WI38 (cell line): ENCODE measurements around the gene KLHL1.

Experiments
- H3K4me3 ChIP-seq: 2 replicates; pipeline ENCODE4 v1.5.1; 2011; ENCODE audit warnings: low read depth, mild to moderate bottlenecking, control low read depth, low read length
- TF ChIP-seq, protein P1 (sequence below): IDR thresholded peaks from 2 replicates; pipeline ENCODE4 v1.5.1; 2012; ENCODE audit warnings: low read depth, mild to moderate bottlenecking, control low read depth, low read length

Gene KLHL1

DNA sequence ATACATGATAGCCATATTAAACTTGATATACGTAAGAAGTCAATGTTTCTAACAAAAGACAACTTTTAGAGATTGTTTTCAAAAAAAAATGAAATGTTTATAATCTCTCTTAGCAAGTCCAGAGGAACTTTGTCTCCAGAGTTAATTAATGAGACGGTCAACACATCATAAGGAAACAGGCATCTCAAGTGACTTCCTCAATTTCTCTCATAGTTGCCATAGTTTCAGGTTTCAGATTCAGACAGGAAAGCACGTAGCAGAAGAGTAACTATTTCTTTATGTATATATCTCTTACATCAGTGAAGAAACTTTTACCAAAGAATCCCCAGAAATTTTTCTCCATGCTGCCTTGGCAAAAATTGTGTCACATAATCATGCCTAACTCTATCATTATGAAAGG lies 160.2 kb downstream of the KLHL1 start:
- H3K4me3 ChIP-seq: no peak overlapping the region
- TF ChIP-seq, protein P1, sequence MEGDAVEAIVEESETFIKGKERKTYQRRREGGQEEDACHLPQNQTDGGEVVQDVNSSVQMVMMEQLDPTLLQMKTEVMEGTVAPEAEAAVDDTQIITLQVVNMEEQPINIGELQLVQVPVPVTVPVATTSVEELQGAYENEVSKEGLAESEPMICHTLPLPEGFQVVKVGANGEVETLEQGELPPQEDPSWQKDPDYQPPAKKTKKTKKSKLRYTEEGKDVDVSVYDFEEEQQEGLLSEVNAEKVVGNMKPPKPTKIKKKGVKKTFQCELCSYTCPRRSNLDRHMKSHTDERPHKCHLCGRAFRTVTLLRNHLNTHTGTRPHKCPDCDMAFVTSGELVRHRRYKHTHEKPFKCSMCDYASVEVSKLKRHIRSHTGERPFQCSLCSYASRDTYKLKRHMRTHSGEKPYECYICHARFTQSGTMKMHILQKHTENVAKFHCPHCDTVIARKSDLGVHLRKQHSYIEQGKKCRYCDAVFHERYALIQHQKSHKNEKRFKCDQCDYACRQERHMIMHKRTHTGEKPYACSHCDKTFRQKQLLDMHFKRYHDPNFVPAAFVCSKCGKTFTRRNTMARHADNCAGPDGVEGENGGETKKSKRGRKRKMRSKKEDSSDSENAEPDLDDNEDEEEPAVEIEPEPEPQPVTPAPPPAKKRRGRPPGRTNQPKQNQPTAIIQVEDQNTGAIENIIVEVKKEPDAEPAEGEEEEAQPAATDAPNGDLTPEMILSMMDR: no peak

- TF ChIP-seq, protein P1: no peak
- H3K4me3 ChIP-seq: no peak overlapping the region
These were observed 160.7 kb downstream of the KLHL1 start for GRCh38 chr13:69947582-69947981.

- H3K4me3 ChIP-seq: no peak overlapping the region
- TF ChIP-seq, protein P1: no peak
These were observed 161.7 kb downstream of the KLHL1 start for GRCh38 chr13:69946511-69946910.

- TF ChIP-seq, protein P1: no peak
- H3K4me3 ChIP-seq: no peak overlapping the region
These were observed 173.2 kb downstream of the KLHL1 start for GRCh38 chr13:69935043-69935442.

- TF ChIP-seq, protein P1: no peak
- H3K4me3 ChIP-seq: no peak overlapping the region
These were observed 180.0 kb downstream of the KLHL1 start for GRCh38 chr13:69928262-69928661.

GRCh38 chr13:69921156-69921555 lies 187.1 kb downstream of the KLHL1 start:
- H3K4me3 ChIP-seq: no peak overlapping the region
- TF ChIP-seq, protein P1: no peak

DNA sequence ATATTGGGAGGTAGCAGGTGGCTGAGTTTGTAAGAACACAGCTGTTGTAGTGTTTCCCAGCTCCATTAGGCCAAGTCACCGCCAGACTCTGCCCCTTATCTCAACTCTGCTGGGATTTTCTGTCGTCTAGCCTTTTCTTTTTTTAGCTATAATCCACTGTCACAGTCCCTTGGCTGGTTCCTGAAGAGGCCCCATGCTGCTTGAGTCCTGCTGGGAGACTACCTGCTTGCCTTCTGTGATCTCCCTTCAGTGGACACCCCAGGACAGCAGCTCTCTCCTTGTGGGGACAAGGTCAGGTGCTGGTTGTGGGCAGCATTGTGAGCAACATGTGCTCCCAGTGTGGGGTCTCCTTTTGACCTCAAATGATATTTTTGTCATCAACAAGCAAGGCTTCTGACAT lies 195.6 kb downstream of the KLHL1 start:
- TF ChIP-seq, protein P1: no peak

More for the DNA sequence above, 195.6 kb downstream of the KLHL1 start:
- no peak overlapping the region for H3K4me3 ChIP-seq
